ENCODE data around the gene SAPCD2. TPM values are rescaled to one million over a fixed set of nuclear protein-coding genes. Genes with fewer than 3 reads are reported as not detected.

The SAPCD2 gene
- total RNA-seq, 1 experiment from 2014 or later = 29.8 TPM

DNA sequence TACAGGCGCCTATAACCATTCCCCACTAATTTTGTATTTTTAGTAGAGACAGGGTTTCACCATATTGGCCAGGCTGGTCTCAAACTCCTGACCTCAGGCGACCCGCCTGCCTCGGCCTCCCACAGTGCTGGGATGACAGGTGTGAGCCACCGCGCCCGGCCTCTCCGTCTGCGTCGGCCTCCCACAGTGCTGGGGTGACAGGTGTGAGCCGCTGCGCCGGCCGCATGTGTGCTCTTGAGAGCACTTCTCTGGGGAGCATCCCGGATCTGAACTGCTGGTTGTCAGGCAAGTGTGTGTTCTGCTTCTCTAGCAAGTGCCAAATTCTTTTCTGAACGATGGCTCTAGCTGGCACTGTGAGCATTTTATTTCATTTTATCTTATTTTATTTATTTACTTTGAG lies 12.8 kb downstream of the SAPCD2 start:
- no peak overlapping the region for H2AK5ac ChIP-seq (ENCODE audit: insufficient read length, low read length)
- H4K20me1 ChIP-seq (ENCODE audit: control insufficient read depth, insufficient read depth, insufficient read length) = no peaks in the 10 kb centered on the region
- no peak overlapping the region for H2AFZ ChIP-seq (ENCODE audit: low read length)
- H3K56ac ChIP-seq (ENCODE audit: insufficient read length, low read depth, low read length) = no peak overlapping the region
- no peak overlapping the region for H3K4me2 ChIP-seq (ENCODE audit: insufficient read depth, insufficient read length, low read length)
- no peak overlapping the region for H4K91ac ChIP-seq (ENCODE audit: insufficient read length, low read depth, low read length)
- no peak overlapping the region for H3K27ac ChIP-seq (ENCODE audit: insufficient read length, low read depth, low read length)
- no peak overlapping the region for H2BK12ac ChIP-seq (ENCODE audit: insufficient read length, low read depth, low read length)
- no peak overlapping the region for H3K23ac ChIP-seq (ENCODE audit: insufficient read length, low read depth, low read length)
- H3K18ac ChIP-seq (ENCODE audit: insufficient read length, low read depth, low read length) = no peak overlapping the region
- H3K9ac ChIP-seq (ENCODE audit: extremely low read depth, insufficient read length, low read length) = no peak overlapping the region
- no peak overlapping the region for H2BK120ac ChIP-seq (ENCODE audit: low read depth, low read length, poor library complexity, severe bottlenecking)
- H3K79me1 ChIP-seq (ENCODE audit: insufficient read depth, low read depth, low read length, poor library complexity, severe bottlenecking) = no peaks in the 10 kb centered on the region
- Mint-ChIP-seq H3K27ac (no peak overlapping the region), H3K9me3 (no peaks in the 10 kb centered on the region), H3K4me3 (no peak overlapping the region), H3K27me3 (ENCODE audit: low read depth) (peaks cover 43% of the 10 kb centered on the region), H3K36me3 (ENCODE audit: insufficient read depth in 1 of 3, low read depth in 3 of 3) (no peaks in the 10 kb centered on the region), H3K4me1 (peaks cover 2 to 7% of the 10 kb centered on the region in 2 experiments)
- no peaks in the 10 kb centered on the region for H3K79me2 ChIP-seq (ENCODE audit: insufficient read depth, low read length)
- no peak overlapping the region for H2BK5ac ChIP-seq (ENCODE audit: insufficient read length, low read length)
- no peak overlapping the region for H3T11ph ChIP-seq (ENCODE audit: low read length)
- H3K4me1 ChIP-seq (ENCODE audit: insufficient read depth, low read length) = no peaks in the 10 kb centered on the region
- H4K5ac ChIP-seq (ENCODE audit: insufficient read length, low read depth, low read length) = no peak overlapping the region
- no peak overlapping the region for H2BK20ac ChIP-seq (ENCODE audit: low read depth, low read length, poor library complexity, severe bottlenecking)
- no peak overlapping the region for H4K8ac ChIP-seq (replicated peaks; ENCODE audit: insufficient read length, low read depth, low read length)
- H3K27me3 ChIP-seq (ENCODE audit: insufficient read depth, low read length) = peaks cover 2% of the 10 kb centered on the region; the same call in 1 of the 2 replicates
- H3K14ac ChIP-seq (ENCODE audit: insufficient read depth, low read length) = no peak overlapping the region
- DNase-seq = no peak
- TF ChIP-seq, protein P1, sequence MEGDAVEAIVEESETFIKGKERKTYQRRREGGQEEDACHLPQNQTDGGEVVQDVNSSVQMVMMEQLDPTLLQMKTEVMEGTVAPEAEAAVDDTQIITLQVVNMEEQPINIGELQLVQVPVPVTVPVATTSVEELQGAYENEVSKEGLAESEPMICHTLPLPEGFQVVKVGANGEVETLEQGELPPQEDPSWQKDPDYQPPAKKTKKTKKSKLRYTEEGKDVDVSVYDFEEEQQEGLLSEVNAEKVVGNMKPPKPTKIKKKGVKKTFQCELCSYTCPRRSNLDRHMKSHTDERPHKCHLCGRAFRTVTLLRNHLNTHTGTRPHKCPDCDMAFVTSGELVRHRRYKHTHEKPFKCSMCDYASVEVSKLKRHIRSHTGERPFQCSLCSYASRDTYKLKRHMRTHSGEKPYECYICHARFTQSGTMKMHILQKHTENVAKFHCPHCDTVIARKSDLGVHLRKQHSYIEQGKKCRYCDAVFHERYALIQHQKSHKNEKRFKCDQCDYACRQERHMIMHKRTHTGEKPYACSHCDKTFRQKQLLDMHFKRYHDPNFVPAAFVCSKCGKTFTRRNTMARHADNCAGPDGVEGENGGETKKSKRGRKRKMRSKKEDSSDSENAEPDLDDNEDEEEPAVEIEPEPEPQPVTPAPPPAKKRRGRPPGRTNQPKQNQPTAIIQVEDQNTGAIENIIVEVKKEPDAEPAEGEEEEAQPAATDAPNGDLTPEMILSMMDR (conservative IDR thresholded peaks at IDR 0.05) = no peak
- WGBS (ENCODE audit: extremely low coverage, insufficient read length, low lambda C conversion rate) = no CpG with 5 or more reads among the region's 16 CpGs
- no peak overlapping the region for H3K4ac ChIP-seq (ENCODE audit: low read depth, low read length)
- no peaks in the 10 kb centered on the region for H3K9me3 ChIP-seq (ENCODE audit: control insufficient read depth, low read depth, low read length)
- H3K23me2 ChIP-seq (ENCODE audit: insufficient read length, low read depth, low read length, poor library complexity, severe bottlenecking) = peaks cover 6% of the 10 kb centered on the region
- no peak overlapping the region for H2BK15ac ChIP-seq (ENCODE audit: low read depth, low read length)

All from H9 (cell line).